ENCODE measurements around the gene SERPINA1. TPM values are rescaled to one million over a fixed set of nuclear protein-coding genes. Genes with fewer than 3 reads are reported as not detected.

The SERPINA1 gene
- total RNA-seq, 1 donor from 2014 or later, result 0.13 TPM

DNA sequence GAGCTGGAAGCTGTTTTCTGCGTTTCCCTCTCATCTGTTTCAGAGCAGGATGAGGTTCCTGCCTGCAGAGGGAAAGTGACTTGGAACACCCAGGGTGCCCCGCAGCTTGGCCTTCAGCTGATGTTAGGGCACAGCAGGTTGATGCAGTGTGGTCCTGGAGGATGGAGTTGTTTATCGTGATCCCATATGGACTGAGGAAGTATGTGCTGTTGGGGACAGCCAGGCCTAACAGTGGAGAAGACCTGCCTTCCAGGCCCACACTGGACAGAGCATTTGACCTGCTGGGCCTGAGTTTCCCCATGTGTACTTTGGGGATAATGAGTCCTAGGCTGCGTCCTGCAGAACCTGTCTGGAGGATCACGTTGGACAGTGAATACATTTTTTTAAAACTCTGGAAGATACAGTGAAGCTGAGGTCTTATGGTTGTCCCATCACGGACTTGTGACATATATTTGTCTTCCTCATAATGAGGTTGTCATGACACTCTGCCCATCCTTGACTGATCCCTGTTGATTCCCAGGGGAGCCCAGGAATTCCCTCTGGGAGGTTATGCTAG, 12.8 kb downstream of the SERPINA1 start:
- Mint-ChIP-seq H3K27ac (no peak overlapping the region), H3K36me3 (peaks cover 2% of the 10 kb centered on the region), H3K27me3 (ENCODE audit: insufficient read depth, low read depth) (peaks cover 15% of the 10 kb centered on the region), H3K9me3 (no peaks in the 10 kb centered on the region), H3K4me1 (peaks cover 28% of the 10 kb centered on the region), H3K4me3 (no peak overlapping the region)
- Histone ChIP-seq H3K27ac (peak overlapping the region; percentile 8), H3K27me3 (no peaks in the 10 kb centered on the region), H3K36me3 (no peaks in the 10 kb centered on the region), H3K4me1 (peaks cover 24% of the 10 kb centered on the region), H3K9me3 (ENCODE audit: low read depth) (no peaks in the 10 kb centered on the region), H3K79me2 (ENCODE audit: low read depth) (no peaks in the 10 kb centered on the region), H3K4me2 (peak overlapping the region; percentile 61), H3K9ac (no peak overlapping the region), H3F3A (ENCODE audit: low read depth) (peaks cover 13% of the 10 kb centered on the region), H3K4me3 (no peak overlapping the region), H4K20me1 (ENCODE audit: low read depth) (no peaks in the 10 kb centered on the region), H2AFZ (replicated peaks) (peak overlapping the region; percentile 1)
- TF ChIP-seq EZH2 (IDR thresholded peaks at IDR 0.05), result no peak
- TF ChIP-seq, protein P1, sequence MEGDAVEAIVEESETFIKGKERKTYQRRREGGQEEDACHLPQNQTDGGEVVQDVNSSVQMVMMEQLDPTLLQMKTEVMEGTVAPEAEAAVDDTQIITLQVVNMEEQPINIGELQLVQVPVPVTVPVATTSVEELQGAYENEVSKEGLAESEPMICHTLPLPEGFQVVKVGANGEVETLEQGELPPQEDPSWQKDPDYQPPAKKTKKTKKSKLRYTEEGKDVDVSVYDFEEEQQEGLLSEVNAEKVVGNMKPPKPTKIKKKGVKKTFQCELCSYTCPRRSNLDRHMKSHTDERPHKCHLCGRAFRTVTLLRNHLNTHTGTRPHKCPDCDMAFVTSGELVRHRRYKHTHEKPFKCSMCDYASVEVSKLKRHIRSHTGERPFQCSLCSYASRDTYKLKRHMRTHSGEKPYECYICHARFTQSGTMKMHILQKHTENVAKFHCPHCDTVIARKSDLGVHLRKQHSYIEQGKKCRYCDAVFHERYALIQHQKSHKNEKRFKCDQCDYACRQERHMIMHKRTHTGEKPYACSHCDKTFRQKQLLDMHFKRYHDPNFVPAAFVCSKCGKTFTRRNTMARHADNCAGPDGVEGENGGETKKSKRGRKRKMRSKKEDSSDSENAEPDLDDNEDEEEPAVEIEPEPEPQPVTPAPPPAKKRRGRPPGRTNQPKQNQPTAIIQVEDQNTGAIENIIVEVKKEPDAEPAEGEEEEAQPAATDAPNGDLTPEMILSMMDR (IDR thresholded peaks at IDR 0.05), result no peak
- no peak for TF ChIP-seq EZH2phosphoT487 (IDR thresholded peaks at IDR 0.05)
- no peak for DNase-seq (ENCODE audit: low spot score)

DNA sequence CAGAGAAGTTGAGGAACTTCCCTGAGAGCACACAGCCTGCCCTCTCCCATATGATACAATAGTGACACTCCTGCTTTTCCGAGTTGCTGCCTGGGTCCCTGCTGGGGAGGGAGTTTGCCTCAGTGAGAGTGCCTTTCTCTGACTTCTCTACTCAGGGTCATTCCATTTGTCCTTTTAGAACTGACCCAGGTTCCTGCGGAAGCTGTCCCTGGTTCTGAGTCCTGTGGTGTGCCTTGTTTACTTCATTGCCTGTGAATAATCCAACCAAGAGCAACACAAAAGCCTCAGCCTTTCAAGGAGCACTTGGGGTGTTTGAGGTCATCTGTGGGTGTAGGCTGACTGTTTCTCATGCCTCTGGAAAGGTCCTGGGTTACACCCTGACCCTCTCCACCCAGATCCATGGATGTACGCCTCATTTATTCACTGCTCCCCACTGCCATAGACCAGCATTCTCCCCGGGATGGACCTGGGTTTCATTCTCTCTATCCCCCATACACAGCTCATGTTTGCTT, 13.6 kb downstream of the SERPINA1 start:
- no peak overlapping the region for H3K9ac ChIP-seq
- Mint-ChIP-seq H3K27me3 (ENCODE audit: insufficient read depth, low read depth) (peaks cover 15% of the 10 kb centered on the region), H3K27ac (peak overlapping the region; percentile 82), H3K36me3 (peaks cover 2% of the 10 kb centered on the region), H3K4me1 (peaks cover 28% of the 10 kb centered on the region), H3K9me3 (no peaks in the 10 kb centered on the region), H3K4me3 (no peak overlapping the region)
- H3K27me3 ChIP-seq, result no peaks in the 10 kb centered on the region
- peaks cover 24% of the 10 kb centered on the region for H3K4me1 ChIP-seq
- H3K9me3 ChIP-seq (ENCODE audit: low read depth), result no peaks in the 10 kb centered on the region
- peak overlapping the region; percentile 8 for H3K27ac ChIP-seq
- no peaks in the 10 kb centered on the region for H3K79me2 ChIP-seq (ENCODE audit: low read depth)
- H4K20me1 ChIP-seq (ENCODE audit: low read depth), result no peaks in the 10 kb centered on the region
- no peak for TF ChIP-seq EZH2 (IDR thresholded peaks at IDR 0.05)
- peaks cover 13% of the 10 kb centered on the region for H3F3A ChIP-seq (ENCODE audit: low read depth)
- no peak overlapping the region for H2AFZ ChIP-seq (replicated peaks)
- H3K4me2 ChIP-seq, result peak overlapping the region; percentile 61
- H3K4me3 ChIP-seq, result no peak overlapping the region
- no peaks in the 10 kb centered on the region for H3K36me3 ChIP-seq
- DNase-seq (ENCODE audit: low spot score), result no peak

DNA sequence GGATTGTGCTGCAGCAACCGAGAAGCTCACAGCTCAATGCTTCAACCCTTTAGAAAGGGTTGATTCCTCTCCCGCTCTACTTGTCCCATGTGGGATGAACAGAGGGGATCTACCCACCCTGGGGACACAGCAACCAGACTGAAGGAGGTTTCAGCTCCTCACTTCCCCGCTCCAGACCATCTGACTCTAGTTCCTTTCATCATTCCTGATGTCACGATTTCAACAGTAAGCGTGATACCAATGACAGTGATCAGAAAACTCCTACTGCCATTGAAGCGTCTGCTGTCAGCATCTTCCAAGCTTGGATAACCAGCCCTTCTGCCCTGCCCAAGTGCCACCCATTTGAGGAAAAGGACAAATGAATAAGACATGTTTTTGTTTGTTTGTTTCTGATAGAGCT, 14.3 kb downstream of the SERPINA1 start:
- no peak for DNase-seq (ENCODE audit: low spot score)
- no peak overlapping the region for H3K4me3 ChIP-seq
- Mint-ChIP-seq H3K4me1 (peaks cover 28% of the 10 kb centered on the region), H3K36me3 (peaks cover 2% of the 10 kb centered on the region), H3K27ac (peak overlapping the region; percentile 59), H3K27me3 (ENCODE audit: insufficient read depth, low read depth) (peaks cover 15% of the 10 kb centered on the region), H3K4me3 (no peak overlapping the region), H3K9me3 (no peaks in the 10 kb centered on the region)
- no peaks in the 10 kb centered on the region for H3K36me3 ChIP-seq
- no peak overlapping the region for H2AFZ ChIP-seq (replicated peaks)
- TF ChIP-seq EZH2 (IDR thresholded peaks at IDR 0.05) (no peak), EZH2phosphoT487 (IDR thresholded peaks at IDR 0.05) (no peak)
- TF ChIP-seq, protein P1 (IDR thresholded peaks at IDR 0.05), result no peak
- no peaks in the 10 kb centered on the region for H3K79me2 ChIP-seq (ENCODE audit: low read depth)
- H3K9me3 ChIP-seq (ENCODE audit: low read depth), result no peaks in the 10 kb centered on the region
- H3K27ac ChIP-seq, result no peak overlapping the region
- H3K27me3 ChIP-seq, result no peaks in the 10 kb centered on the region
- H3K9ac ChIP-seq, result no peak overlapping the region
- H3F3A ChIP-seq (ENCODE audit: low read depth), result peaks cover 13% of the 10 kb centered on the region
- peaks cover 24% of the 10 kb centered on the region for H3K4me1 ChIP-seq
- no peaks in the 10 kb centered on the region for H4K20me1 ChIP-seq (ENCODE audit: low read depth)
- no peak overlapping the region for H3K4me2 ChIP-seq

DNA sequence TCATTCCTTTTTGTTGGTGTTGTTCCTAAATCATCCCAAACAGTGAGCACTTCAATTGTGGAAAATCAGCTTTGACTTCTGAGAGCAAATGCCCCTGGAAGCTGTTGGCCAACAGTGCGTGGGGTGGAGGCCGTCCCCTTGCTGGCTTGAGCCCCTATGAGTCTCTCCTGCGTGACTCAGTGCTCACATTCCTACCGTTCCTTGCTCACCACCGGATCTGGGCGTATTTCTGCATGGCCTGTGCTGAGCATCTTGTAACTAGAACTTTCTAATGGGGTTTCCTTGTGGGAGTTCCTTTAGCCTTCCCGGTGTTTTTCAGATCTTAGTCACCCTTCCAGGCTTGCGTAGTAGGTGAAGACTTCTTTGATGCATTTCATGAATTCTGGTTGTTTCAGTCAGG, 14.7 kb downstream of the SERPINA1 start:
- Histone ChIP-seq H3K9ac (no peak overlapping the region), H3K79me2 (ENCODE audit: low read depth) (no peaks in the 10 kb centered on the region), H3K4me1 (peaks cover 24% of the 10 kb centered on the region), H3K9me3 (ENCODE audit: low read depth) (no peaks in the 10 kb centered on the region), H3K4me3 (no peak overlapping the region), H3K27ac (no peak overlapping the region), H2AFZ (replicated peaks) (no peak overlapping the region), H3K27me3 (no peaks in the 10 kb centered on the region), H3K36me3 (no peaks in the 10 kb centered on the region), H3K4me2 (no peak overlapping the region), H3F3A (ENCODE audit: low read depth) (peaks cover 13% of the 10 kb centered on the region), H4K20me1 (ENCODE audit: low read depth) (no peaks in the 10 kb centered on the region)
- H3K27ac Mint-ChIP-seq, result peak overlapping the region; percentile 59
- no peak overlapping the region for H3K4me3 Mint-ChIP-seq
- DNase-seq (ENCODE audit: low spot score), result no peak
- peaks cover 26% of the 10 kb centered on the region for H3K4me1 Mint-ChIP-seq
- H3K9me3 Mint-ChIP-seq, result no peaks in the 10 kb centered on the region
- no peaks in the 10 kb centered on the region for H3K36me3 Mint-ChIP-seq
- TF ChIP-seq EZH2phosphoT487 (IDR thresholded peaks at IDR 0.05) (no peak), EZH2 (IDR thresholded peaks at IDR 0.05) (no peak)
- TF ChIP-seq, protein P1 (IDR thresholded peaks at IDR 0.05), result no peak
- peaks cover 16% of the 10 kb centered on the region for H3K27me3 Mint-ChIP-seq (ENCODE audit: insufficient read depth, low read depth)
